Upper lobe of left lung (tissue), 6 donors: ENCODE results near the gene NUP160. TPM values are rescaled to one million over a fixed set of nuclear protein-coding genes. Genes with fewer than 3 reads are reported as not detected.
"Not testable (repeated sequence)": the region's sequence is repeated elsewhere in the genome, so short reads cannot be mapped to it uniquely, and the experiment has no call there.

ENCODE experiments used
- ATAC-seq, 2 donors: fragments of 200-7000 bp; cut with Tn5 transposase; one replicate each; pipeline ENCODE4 v1.9.1; 2022; ENCODE audit warnings: mild to moderate bottlenecking in 2 of 2, moderate library complexity in 2 of 2; ENCODE audit not compliant: low FRiP score in 2 of 2
- DNase-seq, 2 donors: peaks; one replicate each; pipeline ENCODE4 v3.0.0-alpha.2; 2019 to 2020
- H3K27ac ChIP-seq, 4 donors: fragments of 200-600 bp; sonication (generic); one replicate each; pipeline ENCODE4 v1.5.1; 2016 to 2019
- H3K27me3 ChIP-seq, 4 donors: fragments of 200-600 bp; sonication (generic); one replicate each; pipeline ENCODE4 v1.5.1; 2017 to 2019
- H3K36me3 ChIP-seq, 4 donors: fragments of 200-600 bp; sonication (generic); one replicate each; pipeline ENCODE4 v1.5.1; 2016 to 2019
- H3K4me1 ChIP-seq, 4 donors: fragments of 200-600 bp; sonication (generic); one replicate each; pipeline ENCODE4 v1.5.1; 2018 to 2019
- H3K4me3 ChIP-seq, 4 donors: fragments of 200-600 bp; sonication (generic); one replicate each; pipeline ENCODE4 v1.5.1; 2017 to 2019; ENCODE audit warnings: mild to moderate bottlenecking in 2 of 4, moderate library complexity in 1 of 4
- H3K9me3 ChIP-seq, 4 donors: fragments of 200-600 bp; sonication (generic); one replicate each; pipeline ENCODE4 v1.5.1; 2018 to 2019
- CTCF ChIP-seq, 6 experiments: fragments of 450-650 bp in 4 of 6; fragments of 200-600 bp in 2 of 6; sonication (generic) in 2 of 6; IDR thresholded peaks; one replicate each; pipeline ENCODE4 v1.5.1; 2016 to 2019; ENCODE audit warnings: antibody characterized with exemption in 6 of 6
- EP300 ChIP-seq, 4 donors: sonication (generic); formaldehyde crosslinking; IDR thresholded peaks; one replicate each; pipeline ENCODE4 v1.5.1; 2017; ENCODE audit warnings: antibody characterized with exemption in 4 of 4, control low read depth in 2 of 4
- POLR2A ChIP-seq, 4 donors: fragments of 450-650 bp; IDR thresholded peaks; one replicate each; pipeline ENCODE4 v1.5.1; 2016 to 2017; ENCODE audit warnings: antibody characterized with exemption in 4 of 4, mild to moderate bottlenecking in 2 of 4
- POLR2AphosphoS5 ChIP-seq, 2 donors: sonication (generic); formaldehyde crosslinking; IDR thresholded peaks; one replicate each; pipeline ENCODE4 v1.5.1; 2017; ENCODE audit warnings: antibody characterized with exemption in 2 of 2
- WGBS, 2 donors: methylation state at CpG; one replicate each; pipeline ENCODE4 v1.1.5; 2017 to 2018; 5-methylcytosine and 5-hydroxymethylcytosine counted together
- total RNA-seq, 6 donors: library from RNA; depleted of rRNA in 4 of 6; stranded (reverse); fragments of >200 nt in 4 of 6; gene quantifications; one replicate each; pipeline versions ENCODE4 v1.1.0 to v1.2.1, GENCODE V29; 2016 to 2021
- donor health status: DM: no; HTN: no; CAD: no; lungs with moderate emphysema.
- donor health status: DM: no; HTN: yes; CAD: no; lungs with severe emphysema.

NUP160 gene
- total RNA-seq, 6 donors from 2014 or later = 21.5 to 46.3 (median 37.8) TPM

- peaks cover 24 to 100% (median 68%) of the 10 kb centered on the region in 4 donors for H3K36me3 ChIP-seq
- no peaks in the 10 kb centered on the region for H3K27me3 ChIP-seq
- no peak for ATAC-seq
- peak in 1 of 2 donors; percentile 45 for DNase-seq
- no peak overlapping the region for H3K27ac ChIP-seq
- WGBS, 2 donors = 72 to 78% methylated on average over 6 of the region's 6 CpGs
- H3K9me3 ChIP-seq = no peaks in the 10 kb centered on the region
- no peak for TF ChIP-seq POLR2AphosphoS5 (IDR thresholded peaks at IDR 0.05)
- TF ChIP-seq EP300 (IDR thresholded peaks at IDR 0.05) = no peak
- TF ChIP-seq CTCF (IDR thresholded peaks at IDR 0.05) = no peak
- no peak for TF ChIP-seq POLR2A (IDR thresholded peaks at IDR 0.05)
- H3K4me1 ChIP-seq = peaks cover 0 to 4% (median 0%) of the 10 kb centered on the region in 4 donors
- no peak overlapping the region for H3K4me3 ChIP-seq
These were observed 10.9 kb downstream of the NUP160 start for GRCh38 chr11:47837292-47837691.

- not testable (repeated sequence) for H3K4me1 ChIP-seq
These were observed 18.1 kb downstream of the NUP160 start for GRCh38 chr11:47830013-47830412.

GRCh38 chr11:47828284-47828683 is 19.9 kb downstream of the NUP160 start:
- Histone ChIP-seq H3K27me3 (no peaks in the 10 kb centered on the region), H3K4me1 (no peaks in the 10 kb centered on the region), H3K4me3 (no peak overlapping the region), H3K9me3 (no peaks in the 10 kb centered on the region), H3K36me3 (peaks cover 3 to 62% (median 19%) of the 10 kb centered on the region in 4 donors), H3K27ac (no peak overlapping the region)
- 92 to 100% methylated on average over 1 of the region's 1 CpG for WGBS, 2 donors
- ATAC-seq (no peak), DNase-seq (no peak)
- TF ChIP-seq CTCF (IDR thresholded peaks at IDR 0.05) = no peak
- no peak for TF ChIP-seq POLR2AphosphoS5 (IDR thresholded peaks at IDR 0.05)
- TF ChIP-seq EP300 (IDR thresholded peaks at IDR 0.05) = no peak
- no peak for TF ChIP-seq POLR2A (IDR thresholded peaks at IDR 0.05)

More at GRCh38 chr11:47830013-47830412, 18.1 kb downstream of the NUP160 start:
- H3K36me3 ChIP-seq = peaks cover 13 to 69% (median 31%) of the 10 kb centered on the region in 4 donors
- ATAC-seq, H3K4me3 ChIP-seq, H3K9me3 ChIP-seq, DNase-seq, H3K27ac ChIP-seq, H3K27me3 ChIP-seq: not testable (repeated sequence)
- 83 to 92% methylated on average over 1 of the region's 1 CpG for WGBS, 2 donors

GRCh38 chr11:47822664-47823063 is 25.5 kb downstream of the NUP160 start:
- ATAC-seq, H3K4me3 ChIP-seq, H3K27me3 ChIP-seq, DNase-seq, H3K27ac ChIP-seq, H3K4me1 ChIP-seq, H3K9me3 ChIP-seq: not testable (repeated sequence)
- H3K36me3 ChIP-seq = peaks cover 7 to 88% (median 32%) of the 10 kb centered on the region in 4 donors
- WGBS, 2 donors = 98 to 99% methylated on average over 6 of the region's 6 CpGs

- no peaks in the 10 kb centered on the region for H3K9me3 ChIP-seq
- H3K27me3 ChIP-seq = no peaks in the 10 kb centered on the region
- DNase-seq (no peak), ATAC-seq (no peak)
- TF ChIP-seq POLR2A (IDR thresholded peaks at IDR 0.05) (no peak), POLR2AphosphoS5 (IDR thresholded peaks at IDR 0.05) (no peak), EP300 (IDR thresholded peaks at IDR 0.05) (no peak), CTCF (IDR thresholded peaks at IDR 0.05) (no peak)
- no peak overlapping the region for H3K4me3 ChIP-seq
- H3K4me1 ChIP-seq = no peaks in the 10 kb centered on the region
- peaks cover 16 to 91% (median 52%) of the 10 kb centered on the region in 4 donors for H3K36me3 ChIP-seq
- H3K27ac ChIP-seq = no peak overlapping the region
These were observed 28.4 kb downstream of the NUP160 start for GRCh38 chr11:47819743-47820142.

GRCh38 chr11:47800759-47801158 is 47.4 kb downstream of the NUP160 start:
- Histone ChIP-seq H3K4me3 (no peak overlapping the region), H3K4me1 (no peaks in the 10 kb centered on the region), H3K27ac (no peak overlapping the region), H3K9me3 (no peaks in the 10 kb centered on the region), H3K27me3 (no peaks in the 10 kb centered on the region), H3K36me3 (peaks cover 24 to 100% (median 72%) of the 10 kb centered on the region in 4 donors)
- DNase-seq (no peak), ATAC-seq (no peak)
- WGBS, 2 donors = 95 to 97% methylated on average over 1 of the region's 1 CpG
- TF ChIP-seq POLR2AphosphoS5 (IDR thresholded peaks at IDR 0.05) = no peak
- no peak for TF ChIP-seq EP300 (IDR thresholded peaks at IDR 0.05)
- TF ChIP-seq CTCF (IDR thresholded peaks at IDR 0.05) = no peak
- TF ChIP-seq POLR2A (IDR thresholded peaks at IDR 0.05) = no peak
